HepG2 (cell line): ENCODE measurements around the gene FTCD. TPM values are rescaled to one million over a fixed set of nuclear protein-coding genes. Genes with fewer than 3 reads are reported as not detected.
A peak's percentile ranks its signal among the peaks of the same experiment; 100 is the strongest.

Experiments used
- ATAC-seq: fragments of 200-7000 bp; cut with Tn5 transposase; 3 replicates; pipeline ENCODE4 v1.9.1; 2020; ENCODE audit warnings: mild to moderate bottlenecking, moderate library complexity
- BruUV-seq: library from RNA; stranded (reverse); fragments of 400-500 nt; replicated peaks from 2 replicates; lab custom pipeline; 2021; lab: Mats Ljungman, UMichigan
- CTCF ChIA-PET: fragments of 300-600 bp; formaldehyde crosslinking; extraction: SDS; loops from one replicate; lab custom pipeline; 2021; ENCODE audit warnings: low total read pairs, inconsistent platforms, low intra/inter-chr PET ratio; lab: Yijun Ruan, JAX
- POLR2A ChIA-PET: fragments of 350-600 bp; sonication (Branson Sonifier 250); formaldehyde crosslinking; loops from one replicate; lab custom pipeline; 2020; ENCODE audit warnings: antibody characterized with exemption, inconsistent platforms; lab: Yijun Ruan, JAX
- DNase-seq: peaks from one replicate; pipeline ENCODE4 v3.0.0-alpha.2; 2015; ENCODE audit warnings: low spot score
- FAIRE-seq: peaks from 3 replicates; lab custom pipeline; 2011; peaks lifted over from hg19 to GRCh38; lab: Jason Lieb, UNC
- H2AFZ ChIP-seq: one replicate; pipeline ENCODE4 v1.6.1; 2011; ENCODE audit warnings: low read length, inconsistent platforms
- H3K27ac ChIP-seq: fragments of 300-600 bp; 3 replicates; pipeline ENCODE4 v1.8.0; 2011; ENCODE audit warnings: mixed run types, mild to moderate bottlenecking, mixed read lengths, low read length, inconsistent platforms; ENCODE audit not compliant: insufficient read depth; ENCODE audit errors: extremely low read length
- H3K27me3 ChIP-seq, 2 experiments: fragments of 200-600 bp in 1 of 2; 2 replicates in 1 of 2; 3 replicates in 1 of 2; pipeline versions ENCODE4 v1.6.0 to v1.8.0; 2011; ENCODE audit warnings: low read length in 2 of 2, mild to moderate bottlenecking in 2 of 2, moderate library complexity in 2 of 2, inconsistent platforms in 1 of 2; ENCODE audit not compliant: insufficient read depth in 2 of 2, control insufficient read depth in 1 of 2
- H3K36me3 ChIP-seq, 2 experiments: fragments of 200-600 bp in 1 of 2; replicated peaks in 1 of 2; 2 replicates in 1 of 2; 3 replicates in 1 of 2; pipeline versions ENCODE4 v1.5.1 to v1.8.0; 2011; ENCODE audit warnings: low read length in 2 of 2, inconsistent platforms in 1 of 2; ENCODE audit not compliant: insufficient read depth in 2 of 2, control insufficient read depth in 1 of 2
- H3K4me1 ChIP-seq: 2 replicates; pipeline ENCODE4 v1.5.1; 2012; ENCODE audit warnings: low read length, inconsistent platforms; ENCODE audit not compliant: insufficient read depth
- H3K4me2 ChIP-seq: 2 replicates; pipeline ENCODE4 v1.6.0; 2011; ENCODE audit warnings: low read depth, low read length, inconsistent platforms
- H3K4me3 ChIP-seq, 3 experiments: fragments of 200-600 bp in 1 of 3; sonication (generic), shearing (Covaris generic) in 1 of 3; replicated peaks in 1 of 3; 2 replicates each; pipeline ENCODE4 v1.5.1; 2011 to 2016; ENCODE audit warnings: low read length in 3 of 3, inconsistent platforms in 2 of 3, low read depth in 2 of 3, mild to moderate bottlenecking in 2 of 3, control low read depth in 1 of 3, mixed read lengths in 1 of 3; ENCODE audit not compliant: insufficient read depth in 1 of 3
- H3K79me2 ChIP-seq: one replicate; pipeline ENCODE4 v1.6.1; 2011; ENCODE audit warnings: low read length, inconsistent platforms; ENCODE audit not compliant: insufficient read depth
- H3K9ac ChIP-seq: 2 replicates; pipeline ENCODE4 v1.6.0; 2011; ENCODE audit warnings: mild to moderate bottlenecking, low read depth, low read length, inconsistent platforms; ENCODE audit not compliant: insufficient read depth
- H3K9me3 ChIP-seq: 2 replicates; pipeline ENCODE4 v1.5.1; 2012; ENCODE audit warnings: mild to moderate bottlenecking, low read length
- H4K20me1 ChIP-seq: 2 replicates; pipeline ENCODE4 v1.6.0; 2011; ENCODE audit warnings: inconsistent platforms, mild to moderate bottlenecking, low read length, moderate library complexity; ENCODE audit not compliant: insufficient read depth
- AGO2 ChIP-seq: fragments of 200-400 bp; formaldehyde crosslinking; optimal IDR thresholded peaks from 2 replicates; pipeline ENCODE3; 2017; ENCODE audit warnings: mild to moderate bottlenecking, low read depth, low read length, moderate library complexity
- FOXK2 ChIP-seq: fragments of 450-650 bp; IDR thresholded peaks from 2 replicates; pipeline ENCODE4 v1.6.1; 2016
- MIER2 ChIP-seq: IDR thresholded peaks from 2 replicates; pipeline ENCODE4 v1.6.1; 2016; ENCODE audit warnings: missing biosample characterization, missing genetic modification reagents
- PATZ1 ChIP-seq: sonication (generic); formaldehyde crosslinking; IDR thresholded peaks from 2 replicates; pipeline ENCODE4 v1.4.0; 2020; ENCODE audit warnings: missing genetic modification reagents
- POLR2A ChIP-seq, 2 experiments: IDR thresholded peaks; 2 replicates each; pipeline ENCODE4 v1.6.1; 2011; ENCODE audit warnings: low read depth in 2 of 2, low read length in 2 of 2, mild to moderate bottlenecking in 1 of 2, moderate library complexity in 1 of 2; ENCODE audit not compliant: insufficient read depth in 1 of 2
- RBFOX2 ChIP-seq: fragments of 200-400 bp; formaldehyde crosslinking; IDR thresholded peaks from 2 replicates; pipeline ENCODE4 v1.6.1; 2017; ENCODE audit warnings: low read depth, mild to moderate bottlenecking, low read length
- RFX1 ChIP-seq: fragments of 450-650 bp; IDR thresholded peaks from 2 replicates; pipeline ENCODE4 v1.6.1; 2017
- SPEN ChIP-seq: sonication (generic); formaldehyde crosslinking; IDR thresholded peaks from 2 replicates; pipeline ENCODE4 v1.5.1; 2020; ENCODE audit warnings: low read depth, mild to moderate bottlenecking, missing genetic modification reagents
- ZNF12 ChIP-seq: sonication (generic); formaldehyde crosslinking; IDR thresholded peaks from 2 replicates; pipeline ENCODE4 v1.5.0; 2020; ENCODE audit warnings: missing genetic modification reagents
- ZNF687 ChIP-seq: sonication (generic); formaldehyde crosslinking; IDR thresholded peaks from 2 replicates; pipeline ENCODE4 v1.5.1; 2020; ENCODE audit warnings: mild to moderate bottlenecking, missing genetic modification reagents, moderate library complexity
- WGBS: methylation state at CpG from one replicate; pipeline ENCODE4 v1.1.6; 2017; ENCODE audit warnings: low lambda C conversion rate; 5-methylcytosine and 5-hydroxymethylcytosine counted together
- in situ Hi-C: cut with HindIII; loops from 2 replicates; pipeline ENCODE4 v1.10.0; 2017; ENCODE audit warnings: low pct_unique_long_range_greater_than_20kb; ENCODE audit not compliant: extremely low pct_ligation_motif_present
- intact Hi-C: fragments of 100-400 bp; cut with micrococcal nuclease; formaldehyde crosslinking; loops from one replicate; pipeline ENCODE4 v1.10.0; 2022; ENCODE audit not compliant: unreplicated experiment
- polyA plus RNA-seq, 8 experiments: library from polyadenylated mRNA; depleted of rRNA in 3 of 8; stranded (reverse) in 7 of 8; unstranded in 1 of 8; fragments of >200 nt; fragmentation: Illumina TruSeq in 4 of 8; extraction: Trizol in 4 of 8; gene quantifications; 2 replicates each; pipeline versions ENCODE4 v1.2.1 to v1.2.3, GENCODE V29; 2011 to 2016; ENCODE audit warnings: low read depth in 4 of 8, missing spikeins in 1 of 8, mixed read lengths in 1 of 8; ENCODE audit not compliant: insufficient read depth in 1 of 8
- total RNA-seq, 5 experiments: library from RNA; depleted of rRNA; stranded (reverse); fragments of >200 nt; fragmentation: Illumina TruSeq; extraction: Trizol; gene quantifications; 2 replicates each; pipeline ENCODE4 v1.2.3, GENCODE V29; 2016; ENCODE audit warnings: low read depth in 1 of 5
- TF ChIP-seq, protein P1 (sequence below): sonication (generic); formaldehyde crosslinking; IDR thresholded peaks from 2 replicates; pipeline ENCODE4 v1.8.0; 2022; ENCODE audit warnings: mild to moderate bottlenecking, missing genetic modification reagents

Gene FTCD
- total and polyA plus RNA-seq, 2 of the 13 experiments (the other 11 are each of a cell fraction or from before 2014, with no cell fraction given) = 75.7 to 105 TPM

DNA sequence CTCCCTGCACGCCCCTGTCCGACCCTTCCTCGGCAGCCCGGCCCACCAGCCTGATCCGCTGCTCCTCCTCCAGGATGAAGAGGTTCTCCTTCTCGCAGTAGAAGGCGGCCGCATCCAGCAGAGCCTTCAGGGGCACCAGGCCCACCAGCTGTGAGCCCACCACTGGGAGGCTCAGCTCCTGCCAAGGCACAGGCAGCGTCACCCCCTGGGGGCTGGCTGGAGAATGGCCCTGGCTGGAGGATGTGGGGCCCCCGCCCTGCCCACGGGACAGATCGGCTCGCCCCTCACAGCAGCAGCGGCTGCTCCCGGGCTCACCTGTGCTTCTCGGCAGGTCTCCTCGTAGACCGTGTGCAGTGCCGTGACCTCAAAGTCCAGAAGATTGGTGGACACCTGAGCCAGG is 5.3 kb downstream of the FTCD start:
- POLR2A ChIA-PET = no interaction called here
- Histone ChIP-seq H3K36me3 (peaks cover 2 to 25% of the 10 kb centered on the region in 2 experiments; a peak in 4 of 5 replicates), H3K4me3 (no peak overlapping the region), H3K27ac (no peak overlapping the region), H2AFZ (no peak overlapping the region), H3K9ac (no peak overlapping the region), H3K9me3 (no peaks in the 10 kb centered on the region), H3K79me2 (peaks cover 20% of the 10 kb centered on the region), H4K20me1 (peaks cover 8% of the 10 kb centered on the region; the same call in 1 of the 2 replicates), H3K4me2 (no peak overlapping the region), H3K4me1 (peaks cover 55% of the 10 kb centered on the region), H3K27me3 (no peaks in the 10 kb centered on the region; a peak in 2 of 5 replicates)
- no peak; the same call in 2 of the 3 replicates for ATAC-seq
- in situ Hi-C loops = no loop called here
- 89% methylated on average over 5 of the region's 19 CpGs for WGBS
- no peak for FAIRE-seq
- BruUV-seq = no TSS peak
- CTCF ChIA-PET = no interaction called here
- intact Hi-C loops = no loop called here
- no peak for DNase-seq
- TF ChIP-seq PATZ1 = 0 out of 2 replicates have a peak, but pooled peaks have one; percentile 22
- TF ChIP-seq MIER2 = no peak
- TF ChIP-seq ZNF12 (CRISPR knock-in tag) = peak; percentile 63; the same call in 1 of the 2 replicates
- 0 out of 2 replicates have a peak, but pooled peaks have one; percentile 3 for TF ChIP-seq ZNF687 (CRISPR knock-in tag)
- peak; percentile 62; the same call in 1 of the 2 replicates for TF ChIP-seq RBFOX2
- TF ChIP-seq AGO2 = peak; percentile 23
- TF ChIP-seq, protein P1, sequence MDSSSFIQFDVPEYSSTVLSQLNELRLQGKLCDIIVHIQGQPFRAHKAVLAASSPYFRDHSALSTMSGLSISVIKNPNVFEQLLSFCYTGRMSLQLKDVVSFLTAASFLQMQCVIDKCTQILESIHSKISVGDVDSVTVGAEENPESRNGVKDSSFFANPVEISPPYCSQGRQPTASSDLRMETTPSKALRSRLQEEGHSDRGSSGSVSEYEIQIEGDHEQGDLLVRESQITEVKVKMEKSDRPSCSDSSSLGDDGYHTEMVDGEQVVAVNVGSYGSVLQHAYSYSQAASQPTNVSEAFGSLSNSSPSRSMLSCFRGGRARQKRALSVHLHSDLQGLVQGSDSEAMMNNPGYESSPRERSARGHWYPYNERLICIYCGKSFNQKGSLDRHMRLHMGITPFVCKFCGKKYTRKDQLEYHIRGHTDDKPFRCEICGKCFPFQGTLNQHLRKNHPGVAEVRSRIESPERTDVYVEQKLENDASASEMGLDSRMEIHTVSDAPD (CRISPR knock-in tag) = no peak
- 0 out of 4 replicates have a peak, but pooled peaks of 1 of the 2 experiments have one; percentile 18 for TF ChIP-seq POLR2A (IDR thresholded peaks at IDR 0.05; ENCODE audit: insufficient read depth in 1 of 2, low read depth in 2 of 2, low read length in 2 of 2)
- no peak for TF ChIP-seq SPEN (CRISPR knock-in tag)
- TF ChIP-seq RFX1 = no peak
- TF ChIP-seq FOXK2 = no peak
